ENCODE measurements around the gene TANGO6.

TANGO6 gene

GRCh38 chr16:68859828-68860227, 16.5 kb downstream of the TANGO6 start:
- DNase-seq (ENCODE audit: low read depth in 2 of 2): no peak
- H3K4me3 ChIP-seq (replicated peaks in 1 of 2; ENCODE audit: low read depth in 2 of 2, low read length in 2 of 2): no peak overlapping the region
- TF ChIP-seq CTCF (IDR thresholded peaks at IDR 0.05; ENCODE audit: low read depth, low read length): no peak

DNA sequence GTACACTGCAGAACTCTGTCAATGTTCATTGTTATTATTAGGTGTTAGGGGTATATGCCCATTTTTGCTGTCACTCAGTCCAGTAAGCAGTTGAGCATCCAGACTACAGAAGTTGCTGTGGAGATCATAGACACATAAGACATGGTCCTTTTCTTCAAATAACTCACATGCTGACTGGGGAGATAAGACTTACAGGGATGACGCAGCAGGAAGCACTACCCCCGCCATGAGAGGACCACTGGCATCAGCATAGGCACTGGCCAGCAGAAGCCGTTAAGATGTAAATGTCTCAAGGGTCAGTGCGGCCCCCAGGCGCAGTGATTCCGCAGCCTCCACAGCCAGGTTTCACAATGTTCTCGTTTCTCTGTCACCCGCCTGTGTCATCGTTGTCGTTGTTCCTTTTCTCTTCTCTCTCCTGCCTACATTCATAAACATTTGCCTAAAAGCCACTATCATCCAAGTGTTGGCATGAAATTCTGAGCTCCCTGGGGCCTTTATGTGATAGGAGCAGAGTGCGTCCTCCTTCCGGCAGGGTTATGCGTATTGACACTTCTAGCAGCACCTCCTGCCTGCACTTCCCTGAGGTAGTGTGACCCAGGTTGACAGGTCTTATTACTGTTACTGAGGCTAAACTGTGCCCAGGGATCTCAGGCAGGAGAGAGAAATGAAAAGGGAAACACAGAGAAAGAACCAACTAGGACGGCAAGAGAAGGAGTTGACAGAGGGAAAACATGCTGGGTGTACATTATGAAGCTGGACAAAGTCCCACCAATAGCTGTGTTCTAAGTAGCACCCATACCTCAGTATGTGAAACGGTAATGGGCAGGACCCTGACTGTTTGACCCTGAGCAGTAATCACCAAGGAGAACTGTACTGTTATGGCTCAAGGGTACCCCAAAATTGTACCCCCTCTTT, 17.9 kb downstream of the TANGO6 start:
- no peak for TF ChIP-seq CTCF (IDR thresholded peaks at IDR 0.05; ENCODE audit: low read depth, low read length)
- no peak overlapping the region for H3K4me3 ChIP-seq (replicated peaks in 1 of 2; ENCODE audit: low read depth in 2 of 2, low read length in 2 of 2)
- DNase-seq (ENCODE audit: low read depth in 2 of 2): no peak

GRCh38 chr16:68866933-68867332, 23.6 kb downstream of the TANGO6 start:
- TF ChIP-seq CTCF (IDR thresholded peaks at IDR 0.05; ENCODE audit: low read depth, low read length): no peak
- DNase-seq (ENCODE audit: low read depth in 2 of 2): no peak
- H3K4me3 ChIP-seq (replicated peaks in 1 of 2; ENCODE audit: low read depth in 2 of 2, low read length in 2 of 2): no peak overlapping the region

GRCh38 chr16:68869492-68870088, 26.3 kb downstream of the TANGO6 start:
- no peak for DNase-seq (ENCODE audit: low read depth in 2 of 2)
- TF ChIP-seq CTCF (IDR thresholded peaks at IDR 0.05; ENCODE audit: low read depth, low read length): no peak
- no peak overlapping the region for H3K4me3 ChIP-seq (replicated peaks in 1 of 2; ENCODE audit: low read depth in 2 of 2, low read length in 2 of 2)

- H3K4me3 ChIP-seq (replicated peaks in 1 of 2; ENCODE audit: low read depth in 2 of 2, low read length in 2 of 2): no peak overlapping the region
- TF ChIP-seq CTCF (IDR thresholded peaks at IDR 0.05; ENCODE audit: low read depth, low read length): no peak
- DNase-seq (ENCODE audit: low read depth in 2 of 2): no peak
These were observed 30.5 kb downstream of the TANGO6 start for GRCh38 chr16:68873635-68874471.

GRCh38 chr16:68875871-68876270, 32.5 kb downstream of the TANGO6 start:
- TF ChIP-seq CTCF (IDR thresholded peaks at IDR 0.05; ENCODE audit: low read depth, low read length): no peak
- no peak overlapping the region for H3K4me3 ChIP-seq (replicated peaks in 1 of 2; ENCODE audit: low read depth in 2 of 2, low read length in 2 of 2)
- no peak for DNase-seq (ENCODE audit: low read depth in 2 of 2)

Data from cardiac fibroblast (primary cell).